H1 (cell line): ENCODE measurements around the gene DHRS1. TPM values are rescaled to one million over a fixed set of nuclear protein-coding genes. Genes with fewer than 3 reads are reported as not detected.

Experiments
- CHD2 ChIP-seq: IDR thresholded peaks from 2 replicates; pipeline ENCODE4 v1.6.1; 2012; ENCODE audit warnings: low read length, improper control_type of control experiment
- GABPA ChIP-seq: IDR thresholded peaks from 2 replicates; pipeline ENCODE4 v1.6.1; 2011; ENCODE audit warnings: mild to moderate bottlenecking, low read length, moderate library complexity, borderline replicate concordance; ENCODE audit not compliant: insufficient read depth
- RNF2 ChIP-seq: fragments of 200-900, 300-1000 bp; sonication (generic); IDR thresholded peaks from 2 replicates; pipeline ENCODE4 v1.7.1; 2016; ENCODE audit warnings: borderline replicate concordance, low read depth, mild to moderate bottlenecking, antibody characterized with exemption, low read length; ENCODE audit not compliant: poor library complexity, severe bottlenecking; ENCODE audit errors: missing control alignments
- polyA plus RNA-seq, 7 experiments: library from polyadenylated mRNA; depleted of rRNA in 3 of 7; stranded (reverse) in 5 of 7; unstranded in 2 of 7; fragments of >200 nt in 5 of 7; fragments of 200-250 nt in 2 of 7; gene quantifications; 1 replicate in 5 of 7; 2 replicates in 1 of 7; 4 replicates in 1 of 7; pipeline versions ENCODE4 v1.2.1 to v1.2.3, GENCODE V29; 2011 to 2013; ENCODE audit warnings: missing spikeins in 2 of 7, mixed read lengths in 2 of 7
- total RNA-seq: library from RNA; stranded (reverse); fragmentation: NEBNext Ultra II Directional; extraction: Animal tissue kit (Norgen Biotek cat#: 25700); gene quantifications from 2 replicates; pipeline ENCODE4 v1.2.1, GENCODE V29; 2021
- TF ChIP-seq, protein P1 (sequence below): IDR thresholded peaks from 2 replicates; pipeline ENCODE4 v1.6.1; 2011; ENCODE audit warnings: low read length, improper control_type of control experiment
- TF ChIP-seq, protein P2 (sequence below), 3 experiments: IDR thresholded peaks; 1 replicate in 2 of 3; 2 replicates in 1 of 3; pipeline versions ENCODE4 v1.5.1 to v1.6.1; 2011; ENCODE audit warnings: low read length in 3 of 3, mild to moderate bottlenecking in 3 of 3, inconsistent platforms in 2 of 3, low read depth in 1 of 3, moderate library complexity in 1 of 3; ENCODE audit not compliant: insufficient read depth in 1 of 3; ENCODE audit errors: control extremely low read depth in 1 of 3

The DHRS1 gene
- total and polyA plus RNA-seq, 2 of the 8 experiments (the other 6 are each of a cell fraction or from before 2014, with no cell fraction given): 8.8 to 31.7 TPM

DNA sequence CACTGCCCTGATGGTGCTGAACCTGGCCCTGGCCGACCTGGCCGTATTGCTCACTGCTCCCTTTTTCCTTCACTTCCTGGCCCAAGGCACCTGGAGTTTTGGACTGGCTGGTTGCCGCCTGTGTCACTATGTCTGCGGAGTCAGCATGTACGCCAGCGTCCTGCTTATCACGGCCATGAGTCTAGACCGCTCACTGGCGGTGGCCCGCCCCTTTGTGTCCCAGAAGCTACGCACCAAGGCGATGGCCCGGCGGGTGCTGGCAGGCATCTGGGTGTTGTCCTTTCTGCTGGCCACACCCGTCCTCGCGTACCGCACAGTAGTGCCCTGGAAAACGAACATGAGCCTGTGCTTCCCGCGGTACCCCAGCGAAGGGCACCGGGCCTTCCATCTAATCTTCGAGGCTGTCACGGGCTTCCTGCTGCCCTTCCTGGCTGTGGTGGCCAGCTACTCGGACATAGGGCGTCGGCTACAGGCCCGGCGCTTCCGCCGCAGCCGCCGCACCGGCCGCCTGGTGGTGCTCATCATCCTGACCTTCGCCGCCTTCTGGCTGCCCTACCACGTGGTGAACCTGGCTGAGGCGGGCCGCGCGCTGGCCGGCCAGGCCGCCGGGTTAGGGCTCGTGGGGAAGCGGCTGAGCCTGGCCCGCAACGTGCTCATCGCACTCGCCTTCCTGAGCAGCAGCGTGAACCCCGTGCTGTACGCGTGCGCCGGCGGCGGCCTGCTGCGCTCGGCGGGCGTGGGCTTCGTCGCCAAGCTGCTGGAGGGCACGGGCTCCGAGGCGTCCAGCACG lies 16.4 kb upstream of the DHRS1 start (continued):
- TF ChIP-seq, protein P1, sequence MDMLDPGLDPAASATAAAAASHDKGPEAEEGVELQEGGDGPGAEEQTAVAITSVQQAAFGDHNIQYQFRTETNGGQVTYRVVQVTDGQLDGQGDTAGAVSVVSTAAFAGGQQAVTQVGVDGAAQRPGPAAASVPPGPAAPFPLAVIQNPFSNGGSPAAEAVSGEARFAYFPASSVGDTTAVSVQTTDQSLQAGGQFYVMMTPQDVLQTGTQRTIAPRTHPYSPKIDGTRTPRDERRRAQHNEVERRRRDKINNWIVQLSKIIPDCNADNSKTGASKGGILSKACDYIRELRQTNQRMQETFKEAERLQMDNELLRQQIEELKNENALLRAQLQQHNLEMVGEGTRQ: peak; percentile 44; the same call in 1 of the 2 replicates
- TF ChIP-seq RNF2 (no peak), GABPA (0 out of 2 replicates have a peak, but pooled peaks have one; percentile 28), CHD2 (no peak)
- TF ChIP-seq, protein P2, sequence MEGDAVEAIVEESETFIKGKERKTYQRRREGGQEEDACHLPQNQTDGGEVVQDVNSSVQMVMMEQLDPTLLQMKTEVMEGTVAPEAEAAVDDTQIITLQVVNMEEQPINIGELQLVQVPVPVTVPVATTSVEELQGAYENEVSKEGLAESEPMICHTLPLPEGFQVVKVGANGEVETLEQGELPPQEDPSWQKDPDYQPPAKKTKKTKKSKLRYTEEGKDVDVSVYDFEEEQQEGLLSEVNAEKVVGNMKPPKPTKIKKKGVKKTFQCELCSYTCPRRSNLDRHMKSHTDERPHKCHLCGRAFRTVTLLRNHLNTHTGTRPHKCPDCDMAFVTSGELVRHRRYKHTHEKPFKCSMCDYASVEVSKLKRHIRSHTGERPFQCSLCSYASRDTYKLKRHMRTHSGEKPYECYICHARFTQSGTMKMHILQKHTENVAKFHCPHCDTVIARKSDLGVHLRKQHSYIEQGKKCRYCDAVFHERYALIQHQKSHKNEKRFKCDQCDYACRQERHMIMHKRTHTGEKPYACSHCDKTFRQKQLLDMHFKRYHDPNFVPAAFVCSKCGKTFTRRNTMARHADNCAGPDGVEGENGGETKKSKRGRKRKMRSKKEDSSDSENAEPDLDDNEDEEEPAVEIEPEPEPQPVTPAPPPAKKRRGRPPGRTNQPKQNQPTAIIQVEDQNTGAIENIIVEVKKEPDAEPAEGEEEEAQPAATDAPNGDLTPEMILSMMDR (IDR thresholded peaks at IDR 0.05; ENCODE audit: control extremely low read depth in 1 of 3, insufficient read depth in 1 of 3, low read depth in 1 of 3, low read length in 3 of 3): peak; percentile 49 to 52 (median 50)
- TF ChIP-seq, all 59 proteins: peak for 8
